SJSA1 (cell line): ENCODE data around the gene KCNH1. TPM values are rescaled to one million over a fixed set of nuclear protein-coding genes. Genes with fewer than 3 reads are reported as not detected.
"Not testable (repeated sequence)": the region's sequence is repeated elsewhere in the genome, so short reads cannot be mapped to it uniquely, and the experiment has no call there.

Source experiments
- DNase-seq, 2 experiments: peaks; one replicate each; pipeline ENCODE4 v3.0.0-alpha.2; 2015 to 2020; ENCODE audit warnings: low spot score in 2 of 2, low read depth in 1 of 2
- H3K27ac ChIP-seq: fragments of 250-450 bp; sonication (Bioruptor Pico); 2 replicates; pipeline ENCODE4 v1.5.1; 2020; ENCODE audit warnings: mild to moderate bottlenecking, moderate library complexity
- H3K27me3 ChIP-seq: fragments of 250-450 bp; sonication (Bioruptor Pico); replicated peaks from 2 replicates; pipeline ENCODE4 v1.5.1; 2020; ENCODE audit warnings: mild to moderate bottlenecking, moderate library complexity
- H3K36me3 ChIP-seq: fragments of 250-450 bp; sonication (Bioruptor Pico); 2 replicates; pipeline ENCODE4 v1.5.1; 2020; ENCODE audit warnings: mild to moderate bottlenecking
- H3K4me1 ChIP-seq: fragments of 250-450 bp; sonication (Bioruptor Pico); replicated peaks from 2 replicates; pipeline ENCODE4 v1.6.1; 2021; ENCODE audit warnings: mild to moderate bottlenecking
- H3K4me3 ChIP-seq: fragments of 250-450 bp; sonication (Bioruptor Pico); 2 replicates; pipeline ENCODE4 v1.5.1; 2020; ENCODE audit warnings: mild to moderate bottlenecking
- H3K9me3 ChIP-seq: fragments of 250-450 bp; sonication (Bioruptor Pico); replicated peaks from 2 replicates; pipeline ENCODE4 v1.5.1; 2020; ENCODE audit warnings: mild to moderate bottlenecking
- total RNA-seq: library from RNA; depleted of rRNA; stranded (reverse); fragments of >200 nt; shearing (Covaris generic); gene quantifications from 2 replicates; pipeline ENCODE4 v1.2.3, GENCODE V29; 2014

KCNH1 gene
- total RNA-seq, 1 experiment from 2014 or later: 0.58 TPM

DNA sequence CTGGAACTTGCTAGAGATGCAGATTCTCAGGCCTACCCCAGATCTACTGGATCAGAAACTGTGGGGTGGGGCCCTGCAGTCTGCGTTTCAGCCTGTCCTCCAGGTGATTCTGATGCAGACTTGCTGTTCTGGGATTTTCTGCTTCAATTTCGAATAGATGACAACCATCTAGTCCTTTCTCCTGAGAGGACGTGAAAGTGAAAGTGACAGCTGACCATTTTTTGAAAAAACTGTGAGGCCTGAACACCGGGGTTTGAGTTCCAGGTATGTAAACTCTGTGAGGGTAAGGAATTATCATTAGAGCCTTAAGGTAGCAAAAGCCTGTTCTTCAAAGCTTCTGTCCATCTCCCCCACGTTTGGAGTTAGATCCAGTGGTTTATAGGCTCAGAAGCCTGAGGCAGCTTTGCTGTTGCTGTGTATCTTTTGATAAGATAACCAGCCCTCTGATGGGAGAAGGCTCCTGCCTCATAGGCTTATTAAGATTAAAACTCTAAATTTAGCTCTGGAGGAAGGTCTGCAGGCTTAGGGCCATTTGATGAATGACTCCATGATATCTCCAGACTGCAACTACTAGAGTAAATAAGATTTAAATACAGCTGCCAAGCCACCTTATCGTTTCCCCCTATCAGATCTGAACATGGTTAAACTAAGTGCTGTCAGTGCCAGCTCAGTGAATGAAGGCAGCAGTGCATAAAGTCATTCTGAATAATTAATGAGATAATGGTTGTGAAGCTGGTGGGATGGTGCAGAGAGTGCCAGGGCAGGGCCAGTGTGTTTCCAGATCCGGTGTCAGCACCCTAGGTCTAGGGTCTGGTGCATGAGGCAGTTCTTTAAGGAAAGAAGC, 470.0 kb downstream of the KCNH1 start:
- Histone ChIP-seq H3K27ac (no peak overlapping the region), H3K36me3 (no peaks in the 10 kb centered on the region), H3K9me3 (no peaks in the 10 kb centered on the region), H3K4me3 (no peak overlapping the region), H3K4me1 (no peaks in the 10 kb centered on the region), H3K27me3 (no peaks in the 10 kb centered on the region)
- DNase-seq: no peak

DNA sequence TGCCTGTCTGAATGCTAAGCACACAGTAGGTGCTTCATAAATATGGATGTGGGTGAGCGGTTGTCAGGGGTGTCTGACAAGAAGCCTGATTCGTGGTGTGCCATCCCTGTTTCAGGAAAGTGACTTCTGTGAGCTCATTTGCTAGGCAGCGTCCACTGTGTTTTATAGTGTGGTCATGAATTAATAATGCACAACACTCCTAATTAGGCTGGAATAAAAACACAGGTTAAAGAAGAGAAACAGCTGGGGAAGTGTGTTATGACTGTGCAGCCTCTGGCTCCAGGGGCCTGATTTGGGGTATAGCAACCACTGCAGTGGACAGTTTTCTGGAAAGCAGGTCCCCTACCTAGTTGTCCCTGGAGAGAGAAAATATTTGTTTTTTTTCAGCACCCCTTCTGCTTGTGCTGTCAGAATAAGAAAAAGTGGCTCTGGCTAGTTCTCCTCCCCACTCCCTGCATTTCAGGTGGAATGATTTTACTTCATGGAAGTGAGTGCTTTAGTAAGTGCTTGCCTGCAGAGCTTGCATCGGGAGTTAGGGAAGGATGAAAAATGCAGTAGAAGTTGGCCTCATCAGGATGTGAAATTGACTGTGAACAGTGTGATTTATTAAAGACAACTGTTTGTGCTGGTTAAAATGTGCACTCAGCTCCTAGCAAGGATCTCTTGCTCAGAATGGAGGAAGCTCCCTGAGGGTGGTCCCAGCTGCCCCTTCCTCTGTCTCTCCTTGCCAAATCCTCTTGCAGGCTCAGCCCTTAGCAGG, 471.5 kb downstream of the KCNH1 start:
- H3K27me3 ChIP-seq: no peaks in the 10 kb centered on the region
- H3K36me3 ChIP-seq: no peaks in the 10 kb centered on the region
- DNase-seq: no peak
- H3K4me3 ChIP-seq: no peak overlapping the region
- H3K27ac ChIP-seq: no peak overlapping the region
- no peaks in the 10 kb centered on the region for H3K4me1 ChIP-seq
- no peaks in the 10 kb centered on the region for H3K9me3 ChIP-seq

DNA sequence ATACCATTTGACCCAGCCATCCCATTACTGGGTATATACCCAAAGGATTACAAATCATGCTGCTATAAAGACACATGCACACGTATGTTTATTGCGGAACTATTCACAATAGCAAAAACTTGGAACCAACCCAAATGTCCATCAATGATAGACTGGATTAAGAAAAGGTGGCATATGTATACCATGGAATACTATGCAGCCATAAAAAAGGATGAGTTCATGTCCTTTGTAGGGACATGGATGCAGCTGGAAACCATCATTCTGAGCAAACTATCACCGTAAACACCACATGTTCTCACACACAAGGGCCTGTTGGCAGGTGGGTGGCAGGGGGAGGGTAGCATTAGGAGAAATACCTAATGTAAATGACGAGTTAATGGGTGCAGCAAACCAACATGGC, 472.4 kb downstream of the KCNH1 start:
- H3K27ac ChIP-seq, H3K36me3 ChIP-seq, H3K27me3 ChIP-seq, DNase-seq, H3K4me3 ChIP-seq, H3K4me1 ChIP-seq, H3K9me3 ChIP-seq: not testable (repeated sequence)

DNA sequence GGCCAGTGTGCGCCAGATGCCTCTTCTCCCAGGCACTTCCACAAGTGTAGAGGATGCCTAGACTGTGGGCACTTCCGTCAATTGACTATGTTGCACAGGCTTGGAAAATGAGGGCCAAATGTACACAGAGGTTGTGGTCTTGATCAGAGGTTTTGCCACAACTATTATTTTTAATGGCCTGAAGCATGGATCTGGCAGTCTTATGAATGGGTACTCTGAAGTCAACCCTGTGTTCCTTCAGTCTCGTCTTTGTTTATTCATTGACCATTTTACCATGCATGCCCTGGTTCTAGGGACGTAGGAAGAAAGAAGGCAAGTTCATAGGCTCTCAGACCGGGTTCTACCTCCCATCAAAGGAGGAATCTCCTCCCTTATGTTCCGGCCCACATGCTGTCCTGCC, 476.1 kb downstream of the KCNH1 start:
- Histone ChIP-seq H3K4me1 (no peaks in the 10 kb centered on the region), H3K9me3 (no peaks in the 10 kb centered on the region), H3K36me3 (no peaks in the 10 kb centered on the region), H3K27ac (no peak overlapping the region), H3K27me3 (no peaks in the 10 kb centered on the region), H3K4me3 (no peak overlapping the region)
- DNase-seq: no peak

DNA sequence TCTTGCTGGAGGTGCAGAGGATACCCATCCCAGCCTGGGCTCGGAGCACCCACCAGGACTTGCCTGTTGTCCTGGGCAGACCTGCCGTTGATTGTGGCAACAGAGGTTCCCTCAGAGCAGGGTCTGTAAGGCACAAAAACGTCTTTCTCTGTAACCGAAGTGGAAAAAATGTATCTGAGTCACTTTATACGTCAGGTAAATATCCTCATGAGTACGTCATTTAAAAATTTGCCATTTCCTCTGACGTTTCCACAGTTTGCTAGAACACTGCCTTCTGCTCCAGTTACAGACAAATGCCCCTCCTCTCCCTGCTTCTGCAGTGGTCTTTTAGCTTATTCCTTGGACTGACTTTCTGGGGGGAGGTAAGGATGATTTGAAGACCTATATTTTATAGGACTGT, 478.4 kb downstream of the KCNH1 start:
- Histone ChIP-seq H3K4me1 (no peaks in the 10 kb centered on the region), H3K36me3 (no peaks in the 10 kb centered on the region), H3K27me3 (no peaks in the 10 kb centered on the region), H3K9me3 (no peaks in the 10 kb centered on the region), H3K27ac (no peak overlapping the region), H3K4me3 (no peak overlapping the region)
- DNase-seq: no peak

DNA sequence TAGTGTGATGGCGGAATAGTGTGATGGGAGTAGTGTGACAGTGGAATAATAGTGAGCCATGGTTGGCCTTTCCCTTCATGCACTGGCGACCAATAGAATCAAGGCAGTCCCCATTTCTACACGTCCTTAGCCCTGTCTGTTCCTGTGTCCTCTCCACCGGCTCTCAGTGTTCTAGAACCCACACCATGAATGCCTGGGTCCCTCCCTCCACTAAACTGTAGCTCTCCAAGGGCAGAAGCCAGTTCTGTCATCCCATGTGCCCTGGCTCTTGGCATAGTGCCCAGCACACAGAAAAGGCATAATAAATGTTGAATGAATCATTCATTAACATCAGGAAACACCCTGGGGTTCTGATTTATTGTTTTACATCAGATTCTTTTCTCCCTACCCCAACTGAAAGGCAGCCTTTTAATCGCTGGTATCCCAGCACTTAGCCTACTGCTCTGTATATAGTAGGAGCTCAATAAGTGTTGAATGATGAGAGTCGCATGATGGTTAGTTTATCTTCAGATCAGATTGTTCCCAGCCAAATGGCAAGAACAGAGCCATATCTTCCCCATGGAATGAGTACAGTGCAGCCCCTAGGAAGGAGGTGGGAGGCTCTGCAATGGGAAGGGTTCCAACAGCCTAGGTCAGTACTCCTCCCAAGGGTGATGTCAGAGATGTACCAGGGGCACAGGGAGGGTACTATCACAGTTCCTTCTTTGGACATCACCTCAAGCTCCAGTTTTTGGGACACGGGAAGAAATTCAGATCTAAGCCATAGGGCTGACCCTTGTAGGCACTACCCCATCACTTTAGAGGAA, 479.6 kb downstream of the KCNH1 start:
- Histone ChIP-seq H3K4me3 (no peak overlapping the region), H3K4me1 (no peaks in the 10 kb centered on the region), H3K27me3 (no peaks in the 10 kb centered on the region), H3K27ac (no peak overlapping the region), H3K9me3 (no peaks in the 10 kb centered on the region), H3K36me3 (no peaks in the 10 kb centered on the region)
- no peak for DNase-seq

DNA sequence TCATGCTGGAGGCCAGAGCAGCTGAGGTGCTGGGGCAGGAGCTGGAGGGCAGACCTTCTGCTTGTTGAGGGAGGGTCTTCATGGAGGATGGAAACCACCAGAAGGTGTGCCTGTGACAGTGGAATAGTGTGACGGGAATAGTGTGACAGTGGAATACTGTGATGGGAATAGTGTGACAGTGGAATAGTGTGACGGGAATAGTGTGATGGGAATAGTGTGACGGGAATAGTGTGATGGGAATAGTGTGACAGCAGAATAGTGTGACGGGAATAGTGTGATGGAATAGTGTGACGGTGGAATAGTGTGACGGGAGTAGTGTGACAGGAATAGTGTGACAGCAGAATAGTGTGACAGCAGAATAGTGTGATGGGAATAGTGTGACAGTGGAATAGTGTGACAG, 480.2 kb downstream of the KCNH1 start:
- no peaks in the 10 kb centered on the region for H3K4me1 ChIP-seq
- no peaks in the 10 kb centered on the region for H3K27me3 ChIP-seq
- no peak overlapping the region for H3K27ac ChIP-seq
- peak in 1 of 2 experiments; percentile 7 for DNase-seq
- H3K36me3 ChIP-seq: no peaks in the 10 kb centered on the region
- H3K9me3 ChIP-seq: no peaks in the 10 kb centered on the region
- H3K4me3 ChIP-seq: no peak overlapping the region

DNA sequence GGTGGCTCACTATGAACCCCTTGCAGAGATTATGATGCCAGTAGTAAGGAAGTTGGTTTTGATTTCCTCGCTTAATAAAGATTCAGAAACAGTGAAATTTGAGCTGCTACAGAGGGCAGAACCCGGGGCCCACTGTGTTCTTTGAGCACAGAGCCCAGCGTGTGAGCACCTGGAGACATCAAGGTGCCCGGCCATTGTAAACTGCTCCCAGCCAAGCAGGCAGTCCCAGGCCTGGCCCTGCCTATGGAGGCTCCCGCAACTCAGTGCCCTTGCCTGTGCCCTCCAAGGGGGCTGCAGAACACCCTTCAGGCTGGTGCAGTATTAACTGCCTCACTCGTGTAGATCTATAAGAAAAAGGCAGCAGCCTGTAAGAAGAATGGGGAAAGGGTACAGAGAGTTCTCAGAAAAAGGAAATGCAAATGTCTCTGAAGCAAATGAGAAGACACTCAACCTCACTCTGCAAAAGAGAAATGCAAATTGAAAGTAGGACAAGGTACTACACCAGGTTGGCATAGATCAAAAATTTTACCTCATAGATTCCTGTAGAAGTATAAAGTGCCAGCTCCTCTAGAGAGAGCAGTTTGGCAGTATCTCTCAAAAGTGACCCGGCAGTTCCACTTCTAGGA, 481.5 kb downstream of the KCNH1 start:
- Histone ChIP-seq H3K36me3 (no peaks in the 10 kb centered on the region), H3K27ac (no peak overlapping the region), H3K9me3 (no peaks in the 10 kb centered on the region), H3K27me3 (no peaks in the 10 kb centered on the region), H3K4me3 (no peak overlapping the region), H3K4me1 (peaks cover 11% of the 10 kb centered on the region)
- no peak for DNase-seq

DNA sequence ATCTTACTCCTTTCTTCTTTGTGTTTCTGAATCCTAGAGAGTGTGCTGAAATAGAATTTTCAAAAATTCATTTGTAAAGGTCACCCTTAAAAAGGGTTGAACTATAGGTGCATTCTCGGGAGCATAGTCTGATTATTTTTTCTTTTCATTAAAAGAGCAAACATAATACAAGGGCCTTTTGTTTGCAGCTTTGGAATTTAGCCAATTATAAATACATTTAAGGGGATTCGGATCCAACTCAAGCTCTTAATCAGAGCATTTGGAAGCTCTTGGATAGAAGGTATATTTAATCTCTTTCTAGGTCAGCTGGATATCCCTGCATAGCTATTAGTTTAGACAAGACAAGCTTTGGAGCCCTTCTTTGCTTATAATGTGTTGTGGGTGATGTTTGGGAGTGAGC, 483.5 kb downstream of the KCNH1 start:
- H3K27me3 ChIP-seq: no peaks in the 10 kb centered on the region
- peaks cover 11% of the 10 kb centered on the region for H3K4me1 ChIP-seq
- H3K36me3 ChIP-seq: no peaks in the 10 kb centered on the region
- H3K27ac ChIP-seq: no peak overlapping the region
- H3K9me3 ChIP-seq: no peaks in the 10 kb centered on the region
- DNase-seq: no peak
- H3K4me3 ChIP-seq: no peak overlapping the region

DNA sequence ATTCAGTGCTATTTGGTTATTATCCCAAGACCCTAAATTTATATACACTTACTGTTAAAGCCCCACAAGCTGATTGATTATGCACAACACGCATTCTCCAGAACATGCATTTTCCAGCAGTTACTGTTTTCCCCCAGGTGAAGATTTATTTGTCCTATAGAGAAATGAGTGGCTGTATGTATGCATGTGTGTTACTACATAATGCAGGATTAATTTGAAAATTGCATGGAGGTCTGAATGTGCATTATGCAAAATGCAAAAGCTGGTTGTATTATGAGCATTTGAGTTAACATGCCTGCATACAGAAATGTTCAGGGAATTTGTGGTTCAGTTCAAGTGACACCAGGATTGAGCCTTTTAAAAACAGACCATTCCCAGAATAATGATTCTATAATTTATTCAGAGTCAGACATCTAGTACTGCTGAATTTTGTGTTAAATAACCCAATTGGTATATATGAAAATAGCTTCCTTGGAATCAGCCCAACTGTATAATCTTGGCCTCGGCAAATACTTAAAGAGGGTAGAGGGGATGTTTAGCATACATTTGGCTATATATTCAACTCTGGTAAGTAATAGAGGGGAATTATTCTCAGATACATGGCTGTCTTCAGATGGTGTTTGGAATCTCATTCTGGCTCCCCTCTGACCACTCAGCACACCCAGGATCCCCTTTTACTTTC, 485.2 kb downstream of the KCNH1 start:
- Histone ChIP-seq H3K27me3 (no peaks in the 10 kb centered on the region), H3K9me3 (no peaks in the 10 kb centered on the region), H3K27ac (no peak overlapping the region), H3K4me3 (no peak overlapping the region), H3K4me1 (peaks cover 11% of the 10 kb centered on the region), H3K36me3 (no peaks in the 10 kb centered on the region)
- DNase-seq: no peak

DNA sequence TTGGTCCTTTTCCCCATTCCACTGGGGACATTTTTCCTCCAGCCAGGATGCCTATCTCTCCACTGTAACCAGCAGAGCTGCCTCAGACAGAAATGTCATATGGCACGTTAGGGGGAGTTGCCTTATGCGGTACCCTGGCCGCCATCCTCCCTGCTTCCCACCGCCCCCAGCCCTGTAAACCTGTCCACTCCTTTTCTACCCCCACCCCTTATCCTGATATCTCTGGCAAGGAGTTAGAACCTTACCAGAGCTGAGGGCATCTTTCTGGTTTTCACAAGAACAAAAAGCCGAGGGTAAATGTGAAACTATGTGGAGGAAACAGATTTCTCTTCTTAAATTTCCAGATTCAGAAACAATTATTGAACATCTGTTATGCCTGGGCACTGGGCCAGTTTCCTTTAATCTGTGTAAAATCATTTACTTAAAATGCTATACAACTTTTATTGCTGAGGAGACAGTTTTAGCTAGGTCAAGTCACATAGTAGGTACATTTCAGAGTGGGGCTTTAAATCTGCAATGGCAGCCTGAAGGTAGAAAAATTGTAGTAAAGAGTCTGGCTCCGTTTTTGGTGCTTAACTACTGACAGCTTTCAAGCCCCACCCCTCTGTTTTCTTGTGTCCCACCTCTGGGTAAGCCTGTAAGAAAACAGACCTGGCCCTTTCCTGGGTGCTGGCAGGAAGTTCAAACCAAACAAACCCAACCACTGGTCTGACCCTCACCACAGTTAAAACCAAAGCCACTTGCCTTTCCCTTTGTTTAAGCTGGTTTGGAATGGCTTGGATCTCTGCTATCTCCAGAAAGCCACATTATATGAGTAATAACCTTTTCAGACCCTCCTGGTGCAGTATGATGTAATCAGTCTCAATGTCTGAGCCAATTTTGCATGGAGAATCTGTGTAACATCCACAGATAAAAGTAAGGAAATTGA, 486.3 kb downstream of the KCNH1 start:
- Histone ChIP-seq H3K4me1 (peaks cover 11% of the 10 kb centered on the region), H3K27ac (no peak overlapping the region), H3K27me3 (no peaks in the 10 kb centered on the region), H3K4me3 (no peak overlapping the region), H3K9me3 (no peaks in the 10 kb centered on the region), H3K36me3 (no peaks in the 10 kb centered on the region)
- peak; percentile 47 to 51 for DNase-seq

DNA sequence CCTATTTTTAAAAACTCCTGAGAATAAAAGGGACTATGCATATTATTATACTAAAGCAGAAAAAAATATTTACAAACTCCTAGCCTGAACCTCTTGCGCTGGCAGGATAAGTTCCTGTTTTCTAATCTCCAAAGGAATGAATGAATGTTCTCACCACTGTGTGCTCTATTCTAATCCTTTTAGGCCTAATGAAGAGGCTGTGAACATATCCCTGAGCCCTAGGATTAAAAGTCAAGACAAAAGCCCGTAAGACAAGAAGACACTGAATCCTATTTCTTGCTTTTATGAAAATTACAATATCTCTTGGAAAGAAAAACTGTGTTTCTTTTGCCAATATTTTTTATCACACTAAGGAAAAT, 487.7 kb downstream of the KCNH1 start:
- Histone ChIP-seq H3K36me3 (no peaks in the 10 kb centered on the region), H3K4me3 (no peak overlapping the region), H3K27me3 (no peaks in the 10 kb centered on the region), H3K27ac (no peak overlapping the region), H3K4me1 (peaks cover 11% of the 10 kb centered on the region), H3K9me3 (no peaks in the 10 kb centered on the region)
- DNase-seq: no peak
